GM23338 (cell line): ENCODE results near the gene AIF1L. TPM values are rescaled to one million over a fixed set of nuclear protein-coding genes. Genes with fewer than 3 reads are reported as not detected.

Experiments used
- ATAC-seq: fragments of 200-7000 bp; cut with Tn5 transposase; 3 replicates; pipeline ENCODE4 v1.9.1; 2020
- DNase-seq: peaks from one replicate; pipeline ENCODE4 v3.0.0-alpha.2; 2015; ENCODE audit warnings: low spot score
- H2AFZ ChIP-seq: fragments of 200-600 bp; sonication (generic); 2 replicates; pipeline ENCODE4 v1.8.0; 2016; ENCODE audit warnings: antibody characterized with exemption, mild to moderate bottlenecking, moderate library complexity
- H3F3A ChIP-seq: fragments of 200-600 bp; sonication (generic); replicated peaks from 2 replicates; pipeline ENCODE4 v1.8.0; 2017; ENCODE audit warnings: antibody characterized with exemption, mixed run types, low read depth
- H3K27ac ChIP-seq: fragments of 200-600 bp; sonication (generic); 2 replicates; pipeline ENCODE4 v1.6.1; 2016; ENCODE audit warnings: low read depth
- H3K27me3 ChIP-seq: fragments of 200-600 bp; sonication (generic); 2 replicates; pipeline ENCODE4 v1.8.0; 2016; ENCODE audit warnings: mild to moderate bottlenecking, mixed run types, moderate library complexity; ENCODE audit not compliant: insufficient read depth
- H3K36me3 ChIP-seq: fragments of 200-600 bp; sonication (generic); 2 replicates; pipeline ENCODE4 v1.8.0; 2016; ENCODE audit warnings: mild to moderate bottlenecking; ENCODE audit not compliant: insufficient read depth
- H3K4me1 ChIP-seq: fragments of 200-600 bp; sonication (generic); 2 replicates; pipeline ENCODE4 v1.8.0; 2016; ENCODE audit warnings: mild to moderate bottlenecking, moderate library complexity; ENCODE audit not compliant: insufficient read depth
- H3K4me2 ChIP-seq: fragments of 200-600 bp; sonication (generic); 2 replicates; pipeline ENCODE4 v1.7.1; 2017; ENCODE audit warnings: mixed run types
- H3K4me3 ChIP-seq: fragments of 200-600 bp; sonication (generic); 2 replicates; pipeline ENCODE4 v1.6.1; 2016; ENCODE audit warnings: mixed run types
- H3K79me2 ChIP-seq: fragments of 200-600 bp; sonication (generic); replicated peaks from 2 replicates; pipeline ENCODE4 v1.8.0; 2017; ENCODE audit warnings: mild to moderate bottlenecking; ENCODE audit not compliant: insufficient read depth
- H3K9me2 ChIP-seq: fragments of 200-600 bp; sonication (generic); 2 replicates; pipeline ENCODE4 v1.8.0; 2017; ENCODE audit not compliant: insufficient read depth
- H4K20me1 ChIP-seq: fragments of 200-600 bp; sonication (generic); replicated peaks from 2 replicates; pipeline ENCODE4 v1.8.0; 2017; ENCODE audit warnings: mild to moderate bottlenecking; ENCODE audit not compliant: insufficient read depth
- H3K27ac Mint-ChIP-seq: 2 replicates; pipeline ENCODE4 v1.8.0; 2020; ENCODE audit warnings: inconsistent platforms, mild to moderate bottlenecking, moderate library complexity, mixed read lengths
- H3K27me3 Mint-ChIP-seq: 3 replicates; pipeline ENCODE4 v1.8.0; 2022; ENCODE audit warnings: low read depth, mild to moderate bottlenecking, moderate library complexity, mixed read lengths, inconsistent platforms; ENCODE audit not compliant: insufficient read depth, poor library complexity
- H3K36me3 Mint-ChIP-seq: 3 replicates; pipeline ENCODE4 v1.8.0; 2021; ENCODE audit warnings: low read depth, mild to moderate bottlenecking, inconsistent platforms, moderate library complexity, mixed read lengths
- H3K4me1 Mint-ChIP-seq: 3 replicates; pipeline ENCODE4 v1.8.0; 2020; ENCODE audit warnings: mild to moderate bottlenecking, inconsistent platforms, mixed read lengths
- H3K4me3 Mint-ChIP-seq: 3 replicates; pipeline ENCODE4 v1.8.0; 2021; ENCODE audit warnings: moderate library complexity, mild to moderate bottlenecking, inconsistent platforms, mixed read lengths
- H3K9me3 Mint-ChIP-seq: 3 replicates; pipeline ENCODE4 v1.8.0; 2020; ENCODE audit warnings: moderate library complexity, mild to moderate bottlenecking, inconsistent platforms, mixed read lengths
- CREB1 ChIP-seq: fragments of 250-450 bp; sonication (Bioruptor Pico); IDR thresholded peaks from 2 replicates; pipeline ENCODE4 v1.5.0; 2020; ENCODE audit warnings: low read depth, mild to moderate bottlenecking, moderate library complexity
- EZH2 ChIP-seq: fragments of 200-600 bp; sonication (generic); IDR thresholded peaks from one replicate; pipeline ENCODE4 v1.8.0; 2017; ENCODE audit warnings: antibody characterized with exemption, mild to moderate bottlenecking, low read depth; ENCODE audit not compliant: unreplicated experiment
- JUNB ChIP-seq: IDR thresholded peaks from one replicate; pipeline ENCODE4 v1.6.1; 2016; ENCODE audit warnings: antibody characterized with exemption; ENCODE audit not compliant: unreplicated experiment
- NANOG ChIP-seq: IDR thresholded peaks from 2 replicates; pipeline ENCODE4 v1.6.1; 2016; ENCODE audit warnings: antibody characterized with exemption, borderline replicate concordance
- POLR2AphosphoS5 ChIP-seq: IDR thresholded peaks from 2 replicates; pipeline ENCODE4 v1.6.1; 2016; ENCODE audit warnings: antibody characterized with exemption, low read depth
- STAT1 ChIP-seq: IDR thresholded peaks from one replicate; pipeline ENCODE4 v1.6.1; 2016; ENCODE audit warnings: antibody characterized with exemption; ENCODE audit not compliant: unreplicated experiment
- ZNF114 ChIP-seq: fragments of 250-450 bp; sonication (Bioruptor Pico); IDR thresholded peaks from 2 replicates; pipeline ENCODE4 v1.5.0; 2020; ENCODE audit warnings: mild to moderate bottlenecking, moderate library complexity
- polyA plus RNA-seq: library from polyadenylated mRNA; unstranded; fragments of >200 nt; fragmentation: Nextera tagmentation; extraction: Ambion mirVana; gene quantifications from 2 replicates; pipeline ENCODE4 v1.2.1, GENCODE V29; 2016
- total RNA-seq: library from RNA; depleted of rRNA; stranded (reverse); fragments of >200 nt; shearing (Covaris generic); gene quantifications from 2 replicates; pipeline ENCODE4 v1.2.3, GENCODE V29; 2014
- TF ChIP-seq, protein P1 (sequence below), 2 experiments: fragments of 200-600 bp in 1 of 2; sonication (generic) in 1 of 2; conservative IDR thresholded peaks; 2 replicates each; pipeline versions ENCODE4 v1.5.1 to v1.6.1; 2016 to 2017; ENCODE audit warnings: antibody characterized with exemption in 2 of 2, low read depth in 2 of 2, mild to moderate bottlenecking in 2 of 2, moderate library complexity in 1 of 2
- TF ChIP-seq, protein P2 (sequence below): IDR thresholded peaks from 2 replicates; pipeline ENCODE4 v1.6.1; 2016; ENCODE audit warnings: antibody characterized with exemption
- TF ChIP-seq, protein P3 (sequence below): fragments of 250-450 bp; sonication (Bioruptor Pico); IDR thresholded peaks from 2 replicates; pipeline ENCODE4 v1.5.0; 2020; ENCODE audit warnings: mild to moderate bottlenecking, moderate library complexity
- TF ChIP-seq, protein P4 (sequence below): IDR thresholded peaks from one replicate; pipeline ENCODE4 v1.6.1; 2018; ENCODE audit warnings: antibody characterized with exemption; ENCODE audit not compliant: unreplicated experiment

Gene AIF1L
- total and polyA plus RNA-seq, 2 experiments from 2014 or later: 76.4 to 87.8 TPM

DNA sequence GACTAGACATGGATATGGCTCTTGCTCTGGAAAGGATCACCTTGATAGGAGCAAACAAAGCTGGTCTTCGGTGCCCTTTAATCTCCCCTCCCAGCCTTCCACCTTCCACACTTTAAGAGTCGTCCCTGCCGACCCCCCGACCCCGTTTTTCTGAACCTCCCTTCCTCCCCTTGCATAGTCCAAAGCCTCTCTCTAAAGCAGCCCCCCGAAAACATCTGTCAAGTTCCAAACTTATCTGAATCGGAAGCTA is 28.6 kb downstream of the AIF1L start:
- Histone ChIP-seq H3K4me2 (peak overlapping the region; percentile 90), H3K27me3 (no peaks in the 10 kb centered on the region), H3K4me3 (peak overlapping the region; percentile 98), H3K79me2 (peaks cover 23% of the 10 kb centered on the region), H4K20me1 (peaks cover 13% of the 10 kb centered on the region; the same call in 1 of the 2 replicates), H3F3A (peaks cover 23% of the 10 kb centered on the region; the same call in 1 of the 2 replicates), H2AFZ (peak overlapping the region; percentile 34), H3K9me2 (no peaks in the 10 kb centered on the region), H3K4me1 (peaks cover 7% of the 10 kb centered on the region), H3K27ac (peak overlapping the region; percentile 97), H3K36me3 (peaks cover 27% of the 10 kb centered on the region)
- peak overlapping the region; percentile 99 for H3K27ac Mint-ChIP-seq
- peaks cover 11% of the 10 kb centered on the region for H3K27me3 Mint-ChIP-seq
- DNase-seq: peak; percentile 18
- peaks cover 45% of the 10 kb centered on the region for H3K36me3 Mint-ChIP-seq
- no peaks in the 10 kb centered on the region for H3K9me3 Mint-ChIP-seq
- TF ChIP-seq, protein P1, sequence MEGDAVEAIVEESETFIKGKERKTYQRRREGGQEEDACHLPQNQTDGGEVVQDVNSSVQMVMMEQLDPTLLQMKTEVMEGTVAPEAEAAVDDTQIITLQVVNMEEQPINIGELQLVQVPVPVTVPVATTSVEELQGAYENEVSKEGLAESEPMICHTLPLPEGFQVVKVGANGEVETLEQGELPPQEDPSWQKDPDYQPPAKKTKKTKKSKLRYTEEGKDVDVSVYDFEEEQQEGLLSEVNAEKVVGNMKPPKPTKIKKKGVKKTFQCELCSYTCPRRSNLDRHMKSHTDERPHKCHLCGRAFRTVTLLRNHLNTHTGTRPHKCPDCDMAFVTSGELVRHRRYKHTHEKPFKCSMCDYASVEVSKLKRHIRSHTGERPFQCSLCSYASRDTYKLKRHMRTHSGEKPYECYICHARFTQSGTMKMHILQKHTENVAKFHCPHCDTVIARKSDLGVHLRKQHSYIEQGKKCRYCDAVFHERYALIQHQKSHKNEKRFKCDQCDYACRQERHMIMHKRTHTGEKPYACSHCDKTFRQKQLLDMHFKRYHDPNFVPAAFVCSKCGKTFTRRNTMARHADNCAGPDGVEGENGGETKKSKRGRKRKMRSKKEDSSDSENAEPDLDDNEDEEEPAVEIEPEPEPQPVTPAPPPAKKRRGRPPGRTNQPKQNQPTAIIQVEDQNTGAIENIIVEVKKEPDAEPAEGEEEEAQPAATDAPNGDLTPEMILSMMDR (conservative IDR thresholded peaks at IDR 0.05; ENCODE audit: low read depth in 2 of 2): no peak
- TF ChIP-seq EZH2: no peak
- no peak for TF ChIP-seq CREB1 (CRISPR knock-in tag)
- no peak for TF ChIP-seq ZNF114 (CRISPR knock-in tag)
- TF ChIP-seq, protein P2, sequence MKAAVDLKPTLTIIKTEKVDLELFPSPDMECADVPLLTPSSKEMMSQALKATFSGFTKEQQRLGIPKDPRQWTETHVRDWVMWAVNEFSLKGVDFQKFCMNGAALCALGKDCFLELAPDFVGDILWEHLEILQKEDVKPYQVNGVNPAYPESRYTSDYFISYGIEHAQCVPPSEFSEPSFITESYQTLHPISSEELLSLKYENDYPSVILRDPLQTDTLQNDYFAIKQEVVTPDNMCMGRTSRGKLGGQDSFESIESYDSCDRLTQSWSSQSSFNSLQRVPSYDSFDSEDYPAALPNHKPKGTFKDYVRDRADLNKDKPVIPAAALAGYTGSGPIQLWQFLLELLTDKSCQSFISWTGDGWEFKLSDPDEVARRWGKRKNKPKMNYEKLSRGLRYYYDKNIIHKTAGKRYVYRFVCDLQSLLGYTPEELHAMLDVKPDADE: no peak
- no peak for TF ChIP-seq NANOG
- no peak for TF ChIP-seq STAT1
- no peak for TF ChIP-seq POLR2AphosphoS5
- no peak for TF ChIP-seq JUNB
- TF ChIP-seq, protein P3, sequence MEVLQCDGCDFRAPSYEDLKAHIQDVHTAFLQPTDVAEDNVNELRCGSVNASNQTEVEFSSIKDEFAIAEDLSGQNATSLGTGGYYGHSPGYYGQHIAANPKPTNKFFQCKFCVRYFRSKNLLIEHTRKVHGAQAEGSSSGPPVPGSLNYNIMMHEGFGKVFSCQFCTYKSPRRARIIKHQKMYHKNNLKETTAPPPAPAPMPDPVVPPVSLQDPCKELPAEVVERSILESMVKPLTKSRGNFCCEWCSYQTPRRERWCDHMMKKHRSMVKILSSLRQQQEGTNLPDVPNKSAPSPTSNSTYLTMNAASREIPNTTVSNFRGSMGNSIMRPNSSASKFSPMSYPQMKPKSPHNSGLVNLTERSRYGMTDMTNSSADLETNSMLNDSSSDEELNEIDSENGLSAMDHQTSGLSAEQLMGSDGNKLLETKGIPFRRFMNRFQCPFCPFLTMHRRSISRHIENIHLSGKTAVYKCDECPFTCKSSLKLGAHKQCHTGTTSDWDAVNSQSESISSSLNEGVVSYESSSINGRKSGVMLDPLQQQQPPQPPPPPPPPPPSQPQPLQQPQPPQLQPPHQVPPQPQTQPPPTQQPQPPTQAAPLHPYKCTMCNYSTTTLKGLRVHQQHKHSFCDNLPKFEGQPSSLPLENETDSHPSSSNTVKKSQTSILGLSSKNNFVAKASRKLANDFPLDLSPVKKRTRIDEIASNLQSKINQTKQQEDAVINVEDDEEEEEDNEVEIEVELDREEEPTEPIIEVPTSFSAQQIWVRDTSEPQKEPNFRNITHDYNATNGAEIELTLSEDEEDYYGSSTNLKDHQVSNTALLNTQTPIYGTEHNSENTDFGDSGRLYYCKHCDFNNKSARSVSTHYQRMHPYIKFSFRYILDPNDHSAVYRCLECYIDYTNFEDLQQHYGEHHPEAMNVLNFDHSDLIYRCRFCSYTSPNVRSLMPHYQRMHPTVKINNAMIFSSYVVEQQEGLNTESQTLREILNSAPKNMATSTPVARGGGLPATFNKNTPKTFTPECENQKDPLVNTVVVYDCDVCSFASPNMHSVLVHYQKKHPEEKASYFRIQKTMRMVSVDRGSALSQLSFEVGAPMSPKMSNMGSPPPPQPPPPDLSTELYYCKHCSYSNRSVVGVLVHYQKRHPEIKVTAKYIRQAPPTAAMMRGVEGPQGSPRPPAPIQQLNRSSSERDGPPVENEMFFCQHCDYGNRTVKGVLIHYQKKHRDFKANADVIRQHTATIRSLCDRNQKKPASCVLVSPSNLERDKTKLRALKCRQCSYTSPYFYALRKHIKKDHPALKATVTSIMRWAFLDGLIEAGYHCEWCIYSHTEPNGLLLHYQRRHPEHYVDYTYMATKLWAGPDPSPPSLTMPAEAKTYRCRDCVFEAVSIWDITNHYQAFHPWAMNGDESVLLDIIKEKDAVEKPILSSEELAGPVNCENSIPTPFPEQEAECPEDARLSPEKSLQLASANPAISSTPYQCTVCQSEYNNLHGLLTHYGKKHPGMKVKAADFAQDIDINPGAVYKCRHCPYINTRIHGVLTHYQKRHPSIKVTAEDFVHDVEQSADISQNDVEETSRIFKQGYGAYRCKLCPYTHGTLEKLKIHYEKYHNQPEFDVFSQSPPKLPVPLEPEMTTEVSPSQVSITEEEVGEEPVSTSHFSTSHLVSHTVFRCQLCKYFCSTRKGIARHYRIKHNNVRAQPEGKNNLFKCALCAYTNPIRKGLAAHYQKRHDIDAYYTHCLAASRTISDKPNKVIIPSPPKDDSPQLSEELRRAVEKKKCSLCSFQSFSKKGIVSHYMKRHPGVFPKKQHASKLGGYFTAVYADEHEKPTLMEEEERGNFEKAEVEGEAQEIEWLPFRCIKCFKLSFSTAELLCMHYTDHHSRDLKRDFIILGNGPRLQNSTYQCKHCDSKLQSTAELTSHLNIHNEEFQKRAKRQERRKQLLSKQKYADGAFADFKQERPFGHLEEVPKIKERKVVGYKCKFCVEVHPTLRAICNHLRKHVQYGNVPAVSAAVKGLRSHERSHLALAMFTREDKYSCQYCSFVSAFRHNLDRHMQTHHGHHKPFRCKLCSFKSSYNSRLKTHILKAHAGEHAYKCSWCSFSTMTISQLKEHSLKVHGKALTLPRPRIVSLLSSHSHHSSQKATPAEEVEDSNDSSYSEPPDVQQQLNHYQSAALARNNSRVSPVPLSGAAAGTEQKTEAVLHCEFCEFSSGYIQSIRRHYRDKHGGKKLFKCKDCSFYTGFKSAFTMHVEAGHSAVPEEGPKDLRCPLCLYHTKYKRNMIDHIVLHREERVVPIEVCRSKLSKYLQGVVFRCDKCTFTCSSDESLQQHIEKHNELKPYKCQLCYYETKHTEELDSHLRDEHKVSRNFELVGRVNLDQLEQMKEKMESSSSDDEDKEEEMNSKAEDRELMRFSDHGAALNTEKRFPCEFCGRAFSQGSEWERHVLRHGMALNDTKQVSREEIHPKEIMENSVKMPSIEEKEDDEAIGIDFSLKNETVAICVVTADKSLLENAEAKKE (CRISPR knock-in tag): no peak
- TF ChIP-seq, protein P4, sequence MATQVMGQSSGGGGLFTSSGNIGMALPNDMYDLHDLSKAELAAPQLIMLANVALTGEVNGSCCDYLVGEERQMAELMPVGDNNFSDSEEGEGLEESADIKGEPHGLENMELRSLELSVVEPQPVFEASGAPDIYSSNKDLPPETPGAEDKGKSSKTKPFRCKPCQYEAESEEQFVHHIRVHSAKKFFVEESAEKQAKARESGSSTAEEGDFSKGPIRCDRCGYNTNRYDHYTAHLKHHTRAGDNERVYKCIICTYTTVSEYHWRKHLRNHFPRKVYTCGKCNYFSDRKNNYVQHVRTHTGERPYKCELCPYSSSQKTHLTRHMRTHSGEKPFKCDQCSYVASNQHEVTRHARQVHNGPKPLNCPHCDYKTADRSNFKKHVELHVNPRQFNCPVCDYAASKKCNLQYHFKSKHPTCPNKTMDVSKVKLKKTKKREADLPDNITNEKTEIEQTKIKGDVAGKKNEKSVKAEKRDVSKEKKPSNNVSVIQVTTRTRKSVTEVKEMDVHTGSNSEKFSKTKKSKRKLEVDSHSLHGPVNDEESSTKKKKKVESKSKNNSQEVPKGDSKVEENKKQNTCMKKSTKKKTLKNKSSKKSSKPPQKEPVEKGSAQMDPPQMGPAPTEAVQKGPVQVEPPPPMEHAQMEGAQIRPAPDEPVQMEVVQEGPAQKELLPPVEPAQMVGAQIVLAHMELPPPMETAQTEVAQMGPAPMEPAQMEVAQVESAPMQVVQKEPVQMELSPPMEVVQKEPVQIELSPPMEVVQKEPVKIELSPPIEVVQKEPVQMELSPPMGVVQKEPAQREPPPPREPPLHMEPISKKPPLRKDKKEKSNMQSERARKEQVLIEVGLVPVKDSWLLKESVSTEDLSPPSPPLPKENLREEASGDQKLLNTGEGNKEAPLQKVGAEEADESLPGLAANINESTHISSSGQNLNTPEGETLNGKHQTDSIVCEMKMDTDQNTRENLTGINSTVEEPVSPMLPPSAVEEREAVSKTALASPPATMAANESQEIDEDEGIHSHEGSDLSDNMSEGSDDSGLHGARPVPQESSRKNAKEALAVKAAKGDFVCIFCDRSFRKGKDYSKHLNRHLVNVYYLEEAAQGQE: no peak
- peaks cover 8% of the 10 kb centered on the region; the same call in 1 of the 3 replicates for H3K4me1 Mint-ChIP-seq
- ATAC-seq: peak; percentile 11
- H3K4me3 Mint-ChIP-seq: peak overlapping the region; percentile 98
